GM21786 (cell line): Measurements from ENCODE around the gene MYLK3.
"Not testable (repeated sequence)": the region's sequence is repeated elsewhere in the genome, so short reads cannot be mapped to it uniquely, and the experiment has no call there.

ENCODE experiments used
- ATAC-seq: cut with Tn5 transposase; IDR thresholded peaks from one replicate; pipeline ENCODE4 v1.9.1; 2021; ENCODE audit not compliant: unreplicated experiment

The MYLK3 gene

GRCh38 chr16:46690281-46691178 lies 57.6 kb downstream of the MYLK3 start:
- no peak for ATAC-seq

- peak; percentile 72 for ATAC-seq
These were observed 58.5 kb downstream of the MYLK3 start, which contains the start of gene ORC6 for GRCh38 chr16:46689365-46690280. Gene ORC6, plus strand, starts transcription at chr16:46689659. Its CDS starts 47 bp downstream, at chr16:46689706.

GRCh38 chr16:46688654-46689364 lies 59.3 kb downstream of the MYLK3 start, which contains the start of gene VPS35:
Gene VPS35, minus strand, starts transcription at chr16:46689178. Its CDS starts 45 bp downstream, at chr16:46689133.
- ATAC-seq, result peak; percentile 80

GRCh38 chr16:46688101-46688653 lies 60.0 kb downstream of the MYLK3 start:
- no peak for ATAC-seq

- no peak for ATAC-seq
These were observed 60.7 kb downstream of the MYLK3 start for GRCh38 chr16:46687486-46687885.

- ATAC-seq, result no peak
These were observed 61.2 kb downstream of the MYLK3 start for GRCh38 chr16:46686815-46687473.

GRCh38 chr16:46681867-46682266 lies 66.3 kb downstream of the MYLK3 start:
- ATAC-seq, result not testable (repeated sequence)

- not testable (repeated sequence) for ATAC-seq
These were observed 70.2 kb downstream of the MYLK3 start for GRCh38 chr16:46677943-46678342.

GRCh38 chr16:46673320-46674013 lies 74.7 kb downstream of the MYLK3 start:
- peak; percentile 90 for ATAC-seq

GRCh38 chr16:46662123-46662522 lies 86.0 kb downstream of the MYLK3 start:
- ATAC-seq, result no peak

- peak; percentile 94 for ATAC-seq
These were observed 89.2 kb downstream of the MYLK3 start for GRCh38 chr16:46658925-46659324.
